ENCODE data around the gene PLRG1.
A peak's percentile ranks its signal among the peaks of the same experiment; 100 is the strongest.

Gene PLRG1

GRCh38 chr4:154573190-154573870, 23.1 kb upstream of the PLRG1 start:
- DNase-seq, result no peak

- DNase-seq, result no peak
These were observed 19.4 kb upstream of the PLRG1 start for GRCh38 chr4:154569584-154569983.

- no peak for DNase-seq
These were observed 18.8 kb upstream of the PLRG1 start for GRCh38 chr4:154569028-154569427.

GRCh38 chr4:154566639-154567204, 16.5 kb upstream of the PLRG1 start:
- no peak for DNase-seq

- DNase-seq, result no peak
These were observed 15.5 kb upstream of the PLRG1 start for GRCh38 chr4:154565704-154566103.

- DNase-seq, result no peak
These were observed 14.1 kb upstream of the PLRG1 start for GRCh38 chr4:154564311-154564710.

- DNase-seq, result no peak
These were observed 12.6 kb upstream of the PLRG1 start, which contains the start of gene FGB for GRCh38 chr4:154562697-154563254. Gene FGB (plus strand): TSS chr4:154563011. CDS start chr4:154563019, 8 bp downstream.

- DNase-seq, result no peak
These were observed 10.6 kb upstream of the PLRG1 start for GRCh38 chr4:154560824-154561231.

GRCh38 chr4:154560419-154560801, 10.2 kb upstream of the PLRG1 start:
- no peak for DNase-seq

GRCh38 chr4:154559494-154560418, 9.6 kb upstream of the PLRG1 start:
- DNase-seq, result no peak

- DNase-seq, result no peak
These were observed 8.9 kb upstream of the PLRG1 start for GRCh38 chr4:154559141-154559493.

- peak; percentile 88 for DNase-seq
These were observed 1.9 kb upstream of the PLRG1 start for GRCh38 chr4:154551872-154552686.

GRCh38 chr4:154545689-154546088, 4.5 kb downstream of the PLRG1 start:
- no peak for DNase-seq

- no peak for DNase-seq
These were observed 7.8 kb downstream of the PLRG1 start for GRCh38 chr4:154542271-154542879.

GRCh38 chr4:154534296-154534695, 15.9 kb downstream of the PLRG1 start:
- DNase-seq, result no peak

GRCh38 chr4:154529728-154530519, 20.3 kb downstream of the PLRG1 start:
- no peak for DNase-seq

GRCh38 chr4:154528869-154529268, 21.3 kb downstream of the PLRG1 start:
- DNase-seq, result no peak

GRCh38 chr4:154527308-154527707, 22.9 kb downstream of the PLRG1 start:
- no peak for DNase-seq

- DNase-seq, result no peak
These were observed 24.0 kb downstream of the PLRG1 start for GRCh38 chr4:154526151-154526550.

GRCh38 chr4:154521607-154522006, 28.6 kb downstream of the PLRG1 start:
- no peak for DNase-seq

- DNase-seq, result no peak
These were observed 31.0 kb downstream of the PLRG1 start for GRCh38 chr4:154519214-154519613.
